IPS-18a (cell line): ENCODE results near the gene CENPB.

Experiments
- H3K27ac ChIP-seq: one replicate; pipeline ENCODE4 v1.5.1; 2013; ENCODE audit warnings: low read length
- H3K27me3 ChIP-seq: one replicate; pipeline ENCODE4 v1.6.1; 2013; ENCODE audit warnings: mild to moderate bottlenecking, low read length; ENCODE audit not compliant: control insufficient read depth, insufficient read depth
- H3K36me3 ChIP-seq: one replicate; pipeline ENCODE4 v1.6.1; 2013; ENCODE audit warnings: low read depth, low read length; ENCODE audit not compliant: control insufficient read depth
- H3K4me1 ChIP-seq: one replicate; pipeline ENCODE4 v1.6.1; 2013; ENCODE audit warnings: low read depth, low read length; ENCODE audit not compliant: control insufficient read depth
- H3K4me3 ChIP-seq: one replicate; pipeline ENCODE4 v1.5.1; 2013; ENCODE audit warnings: low read length
- H3K9ac ChIP-seq: one replicate; pipeline ENCODE4 v1.6.1; 2013; ENCODE audit warnings: mild to moderate bottlenecking, low read length, moderate library complexity
- H3K9me3 ChIP-seq: one replicate; pipeline ENCODE4 v1.6.1; 2013; ENCODE audit warnings: low read depth, low read length; ENCODE audit not compliant: control insufficient read depth

CENPB gene

DNA sequence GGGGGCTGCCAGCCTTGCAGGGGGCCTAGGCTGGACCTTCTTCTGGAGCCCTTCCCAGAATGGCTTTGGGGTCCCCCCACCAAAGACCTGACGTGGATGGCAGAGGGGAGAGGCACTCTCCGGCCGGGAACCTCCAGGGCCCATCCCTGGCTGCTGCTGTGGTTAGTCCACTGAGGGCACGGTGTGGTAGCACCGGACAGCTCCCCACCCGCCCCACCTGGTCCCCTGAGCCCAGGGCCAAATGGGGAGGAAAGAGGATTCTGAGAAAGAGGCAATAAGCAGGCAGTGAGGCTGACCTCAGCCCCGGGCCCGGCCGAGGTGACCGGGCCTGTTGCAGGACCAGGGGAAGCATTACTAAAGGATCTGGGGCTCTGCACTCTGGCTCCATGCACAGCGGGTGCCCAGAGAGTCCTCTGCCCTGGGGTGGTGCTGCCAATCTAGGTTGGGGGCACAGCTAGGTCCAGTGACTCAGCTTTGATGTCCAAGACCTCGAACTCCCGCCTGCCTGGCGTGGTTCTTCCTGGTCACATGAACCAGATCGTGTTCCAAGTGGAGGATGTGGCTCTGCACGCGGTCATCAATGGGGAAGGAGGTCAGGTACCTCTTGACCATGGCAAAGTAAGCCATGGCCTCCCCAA, 2.2 kb downstream of the CENPB start:
- H3K36me3 ChIP-seq, result no peaks in the 10 kb centered on the region
- peaks cover 8% of the 10 kb centered on the region for H3K4me1 ChIP-seq
- H3K9me3 ChIP-seq, result no peaks in the 10 kb centered on the region
- no peak overlapping the region for H3K27ac ChIP-seq
- H3K9ac ChIP-seq, result no peak overlapping the region
- H3K4me3 ChIP-seq, result no peak overlapping the region
- peaks cover 35% of the 10 kb centered on the region for H3K27me3 ChIP-seq

DNA sequence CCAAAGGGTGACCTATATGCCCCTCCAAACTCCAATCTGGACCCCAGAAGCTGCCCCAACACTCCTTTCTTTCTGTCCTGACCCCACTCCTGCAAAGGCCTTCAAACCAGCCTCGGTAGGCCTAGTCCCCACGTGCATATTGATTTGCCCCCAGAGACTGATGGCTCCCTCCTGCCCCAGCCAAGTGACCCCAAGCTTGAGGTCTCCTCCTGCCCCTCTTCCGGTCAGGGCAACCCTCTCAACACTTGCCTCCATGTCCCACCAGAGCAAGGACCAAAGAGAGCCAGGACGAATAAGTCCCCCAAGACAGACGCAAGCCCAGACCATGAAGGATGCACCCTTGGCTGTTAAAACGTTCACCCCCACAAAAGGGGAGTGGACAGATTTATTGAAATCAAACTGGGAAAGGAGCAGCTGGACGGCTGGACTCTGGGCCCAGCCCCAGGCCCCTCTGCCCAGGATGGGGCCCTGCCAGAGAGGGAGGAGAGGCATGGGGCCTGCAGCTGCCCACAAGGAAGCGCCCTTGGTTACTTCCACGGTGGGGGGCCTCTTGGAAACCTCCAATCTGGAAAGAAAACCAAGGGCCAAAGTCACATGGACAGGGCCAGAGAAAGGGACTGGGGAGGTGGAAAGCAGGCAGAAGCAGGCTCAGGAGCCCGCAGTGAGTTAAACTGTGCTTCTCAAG, 2.9 kb downstream of the CENPB start:
- Histone ChIP-seq H3K4me3 (no peak overlapping the region), H3K4me1 (peaks cover 8% of the 10 kb centered on the region), H3K9me3 (no peaks in the 10 kb centered on the region)

DNA sequence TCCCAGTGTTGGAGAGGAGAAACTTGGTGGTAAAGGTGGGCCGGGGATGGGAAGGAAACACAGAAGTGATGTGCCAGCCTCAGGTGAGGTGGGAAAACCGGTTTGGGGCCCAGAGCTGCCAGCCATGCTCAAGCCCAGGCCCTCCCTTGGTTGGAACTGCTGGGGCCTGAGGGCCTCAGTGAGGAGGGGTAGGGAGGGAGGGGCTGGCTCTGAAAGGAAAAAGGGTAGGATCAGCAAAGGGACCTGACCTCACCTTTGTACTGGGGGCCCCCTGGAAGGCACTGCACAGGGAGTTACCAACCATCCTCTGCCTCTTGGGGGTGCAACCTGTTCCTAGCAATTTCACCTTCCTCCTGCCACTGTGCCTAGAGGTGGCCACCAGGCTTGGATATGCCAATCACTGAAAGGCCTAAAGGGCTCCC, 3.5 kb downstream of the CENPB start:
- no peaks in the 10 kb centered on the region for H3K36me3 ChIP-seq
- peaks cover 41% of the 10 kb centered on the region for H3K27me3 ChIP-seq
- H3K9ac ChIP-seq, result no peak overlapping the region
- H3K27ac ChIP-seq, result no peak overlapping the region
- no peaks in the 10 kb centered on the region for H3K9me3 ChIP-seq
- H3K4me3 ChIP-seq, result no peak overlapping the region
- H3K4me1 ChIP-seq, result peaks cover 8% of the 10 kb centered on the region

More for the DNA sequence above, 2.9 kb downstream of the CENPB start:
- Histone ChIP-seq H3K27me3 (peaks cover 41% of the 10 kb centered on the region), H3K9ac (no peak overlapping the region), H3K27ac (no peak overlapping the region), H3K36me3 (no peaks in the 10 kb centered on the region)

DNA sequence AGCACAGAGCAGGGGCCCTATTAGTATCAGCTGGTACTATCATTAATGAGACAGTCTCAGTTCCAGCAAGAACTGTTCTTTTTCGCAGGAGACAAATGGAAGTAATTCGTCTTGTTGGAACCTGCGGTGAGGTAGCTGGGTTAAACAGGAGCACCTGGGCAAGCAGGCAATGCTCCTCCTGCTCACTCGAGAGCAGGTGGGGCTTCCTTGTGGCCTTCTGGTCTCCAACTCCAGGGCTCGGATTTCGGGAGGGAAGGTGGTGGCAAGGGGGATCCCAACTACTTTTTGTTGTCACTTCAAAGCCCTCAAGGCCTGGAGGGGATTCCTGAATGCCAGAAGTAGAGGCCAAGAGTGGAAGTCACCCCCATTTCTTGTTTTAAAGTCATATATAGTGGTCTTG, 3.9 kb downstream of the CENPB start:
- Histone ChIP-seq H3K27ac (no peak overlapping the region), H3K4me3 (no peak overlapping the region), H3K4me1 (peaks cover 8% of the 10 kb centered on the region), H3K36me3 (no peaks in the 10 kb centered on the region), H3K27me3 (peaks cover 41% of the 10 kb centered on the region), H3K9ac (no peak overlapping the region), H3K9me3 (no peaks in the 10 kb centered on the region)

DNA sequence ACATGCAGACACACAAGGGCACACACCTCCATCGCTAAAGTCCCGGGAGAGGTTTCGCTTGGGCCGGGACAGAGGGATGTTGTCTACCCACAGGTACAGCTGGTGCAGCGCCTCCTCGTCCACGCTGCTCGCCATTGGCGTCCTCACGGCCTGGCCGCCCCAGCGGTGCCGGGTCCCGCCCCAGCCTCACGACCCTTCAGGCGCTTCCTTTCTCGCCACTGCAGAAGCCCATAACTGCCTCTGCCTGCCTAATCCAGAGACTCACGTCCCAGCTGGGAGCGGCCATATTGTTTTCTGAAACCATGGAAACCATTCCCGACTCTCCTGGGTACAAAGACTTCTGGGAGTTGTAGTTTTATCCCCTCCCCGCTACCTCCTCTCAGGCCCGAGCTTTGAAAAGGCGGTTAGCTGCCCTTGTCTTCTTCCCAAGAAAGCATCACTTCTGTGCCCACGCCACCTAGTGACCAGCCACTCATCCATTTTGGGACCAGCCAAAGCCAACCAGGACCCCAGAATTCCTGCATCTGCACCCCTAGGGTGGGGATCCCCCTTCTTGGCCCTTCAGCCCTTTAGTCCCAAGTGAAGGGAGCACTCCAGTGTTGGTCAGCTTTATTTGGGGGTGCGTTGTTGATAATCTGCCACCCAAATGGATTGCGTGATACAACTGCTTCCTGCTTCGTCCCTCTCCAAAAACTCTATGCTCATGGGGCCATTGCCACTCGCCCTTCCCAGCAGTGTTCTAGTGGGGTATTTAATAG, 5.2 kb downstream of the CENPB start, which contains the start of gene SPEF1:
Gene SPEF1, minus strand, starts transcription at position 296 of the 758 bp plus-strand sequence. Its CDS starts 161 bp downstream, at position 135.
- peaks cover 49% of the 10 kb centered on the region for H3K27me3 ChIP-seq
- H3K9ac ChIP-seq, result no peak within 1 kb of the TSS
- no peaks in the 10 kb centered on the region for H3K9me3 ChIP-seq
- peaks cover 8% of the 10 kb centered on the region for H3K4me1 ChIP-seq
- peak within 1 kb of the TSS; percentile 37 for H3K4me3 ChIP-seq
- H3K27ac ChIP-seq, result no peak within 1 kb of the TSS
- no peaks in the 10 kb centered on the region for H3K36me3 ChIP-seq

DNA sequence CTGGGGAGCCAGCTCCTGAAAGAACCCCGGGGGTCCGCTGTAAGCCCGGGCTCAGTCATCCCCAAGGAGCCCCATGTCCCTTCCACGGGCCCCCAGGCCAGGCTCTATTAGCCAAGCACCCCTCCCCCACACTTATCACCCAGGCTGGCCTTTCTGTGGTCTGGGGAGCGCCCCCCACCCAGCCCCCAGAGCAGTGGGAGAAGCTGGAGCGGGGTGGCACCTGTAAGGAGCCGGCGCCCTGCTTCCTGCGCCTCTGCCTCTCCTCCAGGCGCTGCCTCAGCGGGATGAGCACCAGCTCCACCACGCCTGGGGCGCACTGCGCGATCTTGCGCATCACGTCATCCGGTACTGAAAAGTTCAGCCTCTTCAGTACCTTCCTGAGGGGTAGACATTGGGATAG, 7.6 kb downstream of the CENPB start:
- Histone ChIP-seq H3K27ac (no peak overlapping the region), H3K36me3 (no peaks in the 10 kb centered on the region), H3K4me3 (peak overlapping the region; percentile 71), H3K9ac (no peak overlapping the region), H3K9me3 (no peaks in the 10 kb centered on the region), H3K4me1 (peaks cover 4% of the 10 kb centered on the region), H3K27me3 (peaks cover 47% of the 10 kb centered on the region)

DNA sequence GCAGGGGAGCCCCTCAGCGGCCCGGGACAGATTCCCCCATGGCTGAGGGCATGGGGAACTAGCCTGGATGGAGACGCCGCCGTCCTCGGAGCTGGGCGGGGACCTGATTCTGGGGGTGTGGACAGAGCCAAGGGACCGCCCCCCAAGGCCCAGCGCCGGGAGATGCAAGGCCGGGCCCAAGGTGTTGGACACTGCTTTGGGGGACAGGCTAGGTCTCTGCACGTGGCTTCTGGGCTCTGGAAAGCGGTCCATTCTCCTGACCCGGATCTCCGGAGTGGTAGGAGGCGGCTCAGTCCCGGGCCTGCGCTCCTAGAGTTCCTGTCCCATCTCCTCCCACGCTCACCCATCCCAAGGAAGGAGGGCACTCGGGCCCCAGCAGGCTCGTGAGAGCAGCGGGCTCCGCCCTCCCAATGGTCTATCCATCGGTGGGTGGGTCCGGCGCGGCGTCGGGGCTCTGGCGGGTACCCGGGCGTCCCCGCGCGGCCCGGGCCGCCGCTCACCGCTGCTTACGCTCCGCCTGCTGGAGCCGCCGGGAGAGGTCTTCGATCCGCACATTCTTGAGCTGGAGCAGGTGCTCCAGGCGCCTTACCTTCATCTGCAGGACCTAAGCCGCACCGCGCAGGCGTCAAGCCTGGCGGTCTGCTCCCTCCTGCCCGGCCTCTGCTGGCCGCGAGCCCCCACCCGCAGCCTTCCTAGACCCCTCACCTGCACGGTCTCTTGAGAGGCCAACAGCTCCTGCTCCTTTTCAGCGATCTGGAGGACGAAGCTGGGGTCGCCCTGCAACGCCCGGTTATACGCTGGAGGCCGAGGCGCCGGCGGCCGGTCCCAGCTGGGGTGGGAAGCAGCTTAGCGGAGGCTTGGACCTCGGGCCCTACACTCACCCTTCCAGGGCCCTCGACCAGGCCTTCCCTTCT, 8.6 kb downstream of the CENPB start:
- Histone ChIP-seq H3K36me3 (no peaks in the 10 kb centered on the region), H3K27me3 (peaks cover 47% of the 10 kb centered on the region), H3K9ac (no peak overlapping the region), H3K4me1 (peaks cover 4% of the 10 kb centered on the region), H3K27ac (no peak overlapping the region), H3K4me3 (peak overlapping the region; percentile 71), H3K9me3 (no peaks in the 10 kb centered on the region)

DNA sequence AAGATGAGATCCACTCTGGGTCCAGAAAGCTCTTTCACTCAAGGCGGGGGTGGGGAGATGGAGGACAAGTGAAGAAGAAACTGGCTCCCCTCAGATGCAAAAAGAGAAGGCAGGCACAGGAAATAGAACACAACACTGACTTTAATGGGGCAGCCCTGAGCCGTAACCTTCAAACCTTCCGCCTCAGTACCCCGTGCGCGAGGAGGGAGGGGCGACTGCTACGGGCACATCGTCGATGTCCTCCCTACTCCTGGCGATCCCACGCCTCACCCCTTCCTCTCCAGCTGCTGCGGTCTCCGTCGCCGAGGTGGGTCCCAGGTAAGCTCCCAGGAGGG, 9.2 kb downstream of the CENPB start:
- Histone ChIP-seq H3K27me3 (peaks cover 47% of the 10 kb centered on the region), H3K9ac (no peak overlapping the region), H3K27ac (no peak overlapping the region), H3K4me3 (peak overlapping the region; percentile 71), H3K36me3 (no peaks in the 10 kb centered on the region), H3K4me1 (peaks cover 4% of the 10 kb centered on the region), H3K9me3 (no peaks in the 10 kb centered on the region)

DNA sequence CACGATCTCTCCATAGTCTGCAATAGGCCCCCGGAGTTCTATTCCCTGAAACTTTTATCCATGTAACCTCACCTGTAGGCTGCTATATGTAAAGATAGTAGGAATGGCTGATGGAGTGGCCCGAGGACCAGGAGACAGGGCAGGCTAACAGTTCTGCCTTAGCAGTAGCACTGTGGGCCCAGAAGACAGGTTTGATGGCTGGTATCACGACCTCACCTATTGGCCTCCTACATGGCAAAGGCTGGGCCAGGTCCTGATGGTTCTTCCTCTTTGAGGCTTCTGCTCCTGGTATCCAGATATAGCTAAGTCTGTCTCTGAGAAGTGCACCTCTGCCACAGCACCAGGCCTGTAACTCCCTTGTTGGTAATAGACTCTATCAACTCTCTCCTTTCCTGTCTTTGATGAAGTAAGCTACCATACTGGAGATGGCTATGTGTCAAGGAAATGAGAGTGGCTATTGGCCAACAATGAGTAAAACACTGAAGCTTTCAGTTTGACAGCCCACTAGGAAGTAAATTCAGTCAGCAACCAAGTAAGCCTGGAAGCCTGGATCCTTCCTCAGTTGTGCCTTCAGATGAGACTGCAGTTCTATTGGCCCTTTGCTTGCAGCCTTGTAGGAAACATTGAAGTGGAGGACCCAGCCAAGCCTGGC, 11.0 kb downstream of the CENPB start:
- no peaks in the 10 kb centered on the region for H3K9me3 ChIP-seq
- H3K27ac ChIP-seq, result no peak overlapping the region
- H3K36me3 ChIP-seq, result no peaks in the 10 kb centered on the region
- no peaks in the 10 kb centered on the region for H3K4me1 ChIP-seq
- H3K27me3 ChIP-seq, result peaks cover 45% of the 10 kb centered on the region
- no peak overlapping the region for H3K9ac ChIP-seq
- H3K4me3 ChIP-seq, result no peak overlapping the region

DNA sequence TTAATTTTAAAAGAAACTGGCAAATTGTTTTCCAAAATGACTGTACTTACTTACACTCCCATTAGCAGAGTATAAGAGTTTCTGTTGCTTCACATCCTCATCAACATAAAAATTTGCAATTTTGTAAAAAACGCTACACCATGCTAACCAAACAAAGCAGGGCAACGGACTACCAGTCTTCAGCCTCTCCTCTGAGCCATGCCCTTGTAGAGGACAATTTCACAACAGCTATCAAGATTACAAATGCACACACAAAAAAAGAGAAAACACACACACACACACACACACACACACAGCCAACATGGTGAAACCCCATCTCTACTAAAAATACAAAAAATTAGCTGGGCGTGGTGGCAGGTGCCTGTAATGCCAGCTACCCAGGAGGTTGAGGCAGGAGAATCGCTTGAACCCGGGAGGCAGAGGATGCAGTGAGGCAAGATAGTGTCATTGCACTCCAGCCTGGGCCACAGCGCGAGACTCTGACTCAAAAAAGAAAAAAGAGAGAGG, 14.9 kb downstream of the CENPB start:
- no peak overlapping the region for H3K9ac ChIP-seq
- peaks cover 6% of the 10 kb centered on the region for H3K4me1 ChIP-seq
- no peaks in the 10 kb centered on the region for H3K9me3 ChIP-seq
- no peak overlapping the region for H3K4me3 ChIP-seq
- no peak overlapping the region for H3K27ac ChIP-seq
- H3K27me3 ChIP-seq, result peaks cover 7% of the 10 kb centered on the region
- no peaks in the 10 kb centered on the region for H3K36me3 ChIP-seq
